GM21381 (cell line): Measurements from ENCODE around the gene NFKB2.

Source experiments
- ATAC-seq: cut with Tn5 transposase; IDR thresholded peaks from one replicate; pipeline ENCODE4 v1.9.1; 2021; ENCODE audit warnings: mild to moderate bottlenecking, moderate library complexity; ENCODE audit not compliant: unreplicated experiment

The NFKB2 gene

GRCh38 chr10:102420714-102421506 is 25.4 kb downstream of the NFKB2 start, which contains the start of gene FBXL15:
FBXL15 (plus strand) TSS chr10:102420836; CDS start chr10:102421130, 294 bp downstream.
- ATAC-seq: peak; percentile 65

- no peak for ATAC-seq
Measured at GRCh38 chr10:102421507-102421756, 25.9 kb downstream of the NFKB2 start.

- peak; percentile 0 for ATAC-seq
Measured at GRCh38 chr10:102421757-102422512, 26.4 kb downstream of the NFKB2 start.

GRCh38 chr10:102422545-102423129 is 27.1 kb downstream of the NFKB2 start:
- no peak for ATAC-seq

GRCh38 chr10:102423372-102423968 is 28.0 kb downstream of the NFKB2 start:
- ATAC-seq: no peak

GRCh38 chr10:102424145-102424544 is 28.6 kb downstream of the NFKB2 start:
- no peak for ATAC-seq

GRCh38 chr10:102424916-102425315 is 29.4 kb downstream of the NFKB2 start:
- ATAC-seq: no peak

- no peak for ATAC-seq
Measured at GRCh38 chr10:102425444-102425843, 29.9 kb downstream of the NFKB2 start.

- no peak for ATAC-seq
Measured at GRCh38 chr10:102426803-102427287, 31.3 kb downstream of the NFKB2 start.

GRCh38 chr10:102429468-102429867 is 34.0 kb downstream of the NFKB2 start:
- no peak for ATAC-seq

- no peak for ATAC-seq
Measured at GRCh38 chr10:102431452-102432124, 36.1 kb downstream of the NFKB2 start.

- ATAC-seq: peak; percentile 95
Measured at GRCh38 chr10:102432162-102432950, 36.9 kb downstream of the NFKB2 start, which contains the start of gene CUEDC2. CUEDC2 (minus strand) TSS chr10:102432574; CDS start chr10:102425188, 7,386 bp downstream.

- ATAC-seq: no peak
Measured at GRCh38 chr10:102433619-102434046, 38.1 kb downstream of the NFKB2 start.

GRCh38 chr10:102434394-102435132 is 39.1 kb downstream of the NFKB2 start:
- no peak for ATAC-seq

- no peak for ATAC-seq
Measured at GRCh38 chr10:102435133-102435497, 39.6 kb downstream of the NFKB2 start.

- ATAC-seq: no peak
Measured at GRCh38 chr10:102435529-102436233, 40.2 kb downstream of the NFKB2 start.

- ATAC-seq: no peak
Measured at GRCh38 chr10:102436312-102436711, 40.8 kb downstream of the NFKB2 start.

GRCh38 chr10:102437515-102437914 is 42.0 kb downstream of the NFKB2 start:
- no peak for ATAC-seq

GRCh38 chr10:102438374-102438773 is 42.9 kb downstream of the NFKB2 start:
- ATAC-seq: no peak
